GM12878 (cell line): ENCODE measurements around the gene PRRT1. TPM values are rescaled to one million over a fixed set of nuclear protein-coding genes. Genes with fewer than 3 reads are reported as not detected.

Source experiments
- ATAC-seq: fragments of 200-7000 bp; cut with Tn5 transposase; 3 replicates; pipeline ENCODE4 v1.9.1; 2020; ENCODE audit warnings: mild to moderate bottlenecking, moderate library complexity
- BruUV-seq: library from RNA; stranded (reverse); fragments of 400-500 nt; replicated peaks from 2 replicates; lab custom pipeline; 2021; lab: Mats Ljungman, UMichigan
- CTCF ChIA-PET: fragments of 300-600 bp; sonication (Branson Sonifier 250); formaldehyde crosslinking; extraction: SDS; loops from one replicate; lab custom pipeline; 2021; ENCODE audit warnings: inconsistent platforms; lab: Yijun Ruan, JAX
- POLR2A ChIA-PET: fragments of 350-600 bp; formaldehyde crosslinking; extraction: SDS; loops from one replicate; lab custom pipeline; 2021; ENCODE audit warnings: inconsistent platforms; lab: Charles Lee
- RAD21 ChIA-PET: fragments of 300-600 bp; sonication (Branson Sonifier 250); formaldehyde crosslinking; loops from one replicate; lab custom pipeline; 2023; ENCODE audit warnings: antibody characterized with exemption; ENCODE audit not compliant: unreplicated experiment; lab: Charles Lee
- SMC1A ChIA-PET: fragments of 300-600 bp; sonication (Branson Sonifier 250); formaldehyde crosslinking; loops from one replicate; lab custom pipeline; 2023; ENCODE audit not compliant: unreplicated experiment, uncharacterized antibody; lab: Charles Lee
- DNase-seq: peaks from one replicate; pipeline ENCODE4 v3.0.0-alpha.2; 2011; ENCODE audit warnings: low read depth, low spot score
- FAIRE-seq: peaks from 3 replicates; lab custom pipeline; 2011; peaks lifted over from hg19 to GRCh38; lab: Jason Lieb, UNC
- H2AFZ ChIP-seq: 2 replicates; pipeline ENCODE4 v1.6.0; 2011; ENCODE audit warnings: low read depth, low read length, control low read depth; ENCODE audit not compliant: control insufficient read depth
- H3K27ac ChIP-seq: 2 replicates; pipeline ENCODE4 v1.5.1; 2011; ENCODE audit warnings: control low read depth; ENCODE audit not compliant: control insufficient read depth, insufficient read depth
- H3K27me3 ChIP-seq, 2 experiments: replicated peaks in 1 of 2; 2 replicates each; pipeline versions ENCODE4 v1.6.0 to v1.6.1; 2011; ENCODE audit warnings: low read length in 1 of 2; ENCODE audit not compliant: control insufficient read depth in 2 of 2, insufficient read depth in 2 of 2
- H3K36me3 ChIP-seq, 2 experiments: 2 replicates each; pipeline ENCODE4 v1.5.1; 2011; ENCODE audit warnings: low read length in 1 of 2; ENCODE audit not compliant: control insufficient read depth in 2 of 2, insufficient read depth in 2 of 2
- H3K4me1 ChIP-seq: 2 replicates; pipeline ENCODE4 v1.6.1; 2011; ENCODE audit warnings: mild to moderate bottlenecking, low read length, moderate library complexity, mixed read lengths; ENCODE audit not compliant: control insufficient read depth, insufficient read depth
- H3K4me2 ChIP-seq: 2 replicates; pipeline ENCODE4 v1.6.0; 2011; ENCODE audit warnings: control low read depth; ENCODE audit not compliant: control insufficient read depth, insufficient read depth
- H3K4me3 ChIP-seq: fragments of 200-600 bp; sonication (generic); 2 replicates; pipeline ENCODE4 v1.5.1; 2016
- H3K79me2 ChIP-seq: 2 replicates; pipeline ENCODE4 v1.6.0; 2011; ENCODE audit warnings: low read length; ENCODE audit not compliant: control insufficient read depth, insufficient read depth
- H3K9ac ChIP-seq: 2 replicates; pipeline ENCODE4 v1.8.0; 2011; ENCODE audit warnings: low read length, control low read depth, mixed read lengths; ENCODE audit not compliant: control insufficient read depth, insufficient read depth
- H3K9me3 ChIP-seq: replicated peaks from 3 replicates; pipeline ENCODE4 v1.5.1; 2011; ENCODE audit warnings: mild to moderate bottlenecking, low read length; ENCODE audit not compliant: control insufficient read depth, insufficient read depth
- H4K20me1 ChIP-seq: 2 replicates; pipeline ENCODE4 v1.6.0; 2011; ENCODE audit not compliant: control insufficient read depth, insufficient read depth
- DPF2 ChIP-seq: fragments of 450-650 bp; IDR thresholded peaks from 2 replicates; pipeline ENCODE4 v1.6.1; 2017; ENCODE audit warnings: mild to moderate bottlenecking
- FOXK2 ChIP-seq: fragments of 450-650 bp; IDR thresholded peaks from 2 replicates; pipeline ENCODE4 v1.6.1; 2017; ENCODE audit warnings: mild to moderate bottlenecking, moderate library complexity
- HDAC2 ChIP-seq: fragments of 200-600 bp; sonication (generic); IDR thresholded peaks from 2 replicates; pipeline ENCODE4 v1.6.1; 2017
- MTA2 ChIP-seq: fragments of 450-650 bp; IDR thresholded peaks from 2 replicates; pipeline ENCODE4 v1.6.1; 2016; ENCODE audit warnings: low read depth, mild to moderate bottlenecking, moderate library complexity
- MYB ChIP-seq: fragments of 150-350 bp; IDR thresholded peaks from 2 replicates; pipeline ENCODE4 v1.6.1; 2014; ENCODE audit warnings: mild to moderate bottlenecking, low read depth, low read length, borderline replicate concordance
- SUPT20H ChIP-seq: IDR thresholded peaks from 2 replicates; pipeline ENCODE4 v1.6.1; 2011; ENCODE audit warnings: low read depth, mild to moderate bottlenecking, low read length, moderate library complexity, borderline replicate concordance; ENCODE audit not compliant: control insufficient read depth
- ZBTB40 ChIP-seq: fragments of 450-650 bp; IDR thresholded peaks from 2 replicates; pipeline ENCODE4 v1.6.1; 2016; ENCODE audit warnings: mild to moderate bottlenecking, moderate library complexity, borderline replicate concordance
- ZNF24 ChIP-seq: fragments of 450-650 bp; IDR thresholded peaks from 2 replicates; pipeline ENCODE4 v1.6.1; 2017; ENCODE audit warnings: antibody characterized with exemption, mild to moderate bottlenecking
- WGBS: methylation state at CpG from one replicate; pipeline ENCODE4 v1.1.6; 2016; ENCODE audit warnings: low lambda C conversion rate; ENCODE audit not compliant: insufficient replicate concordance, insufficient coverage; ENCODE audit errors: missing lambda C conversion rate; 5-methylcytosine and 5-hydroxymethylcytosine counted together
- in situ Hi-C: fragments of 300-500 bp; cut with MboI; formaldehyde crosslinking; loops from 9 replicates; pipeline ENCODE4 v1.14.3; 2018; ENCODE audit warnings: mixed read lengths
- intact Hi-C: fragments of 100-400 bp; cut with micrococcal nuclease; formaldehyde crosslinking; loops from one replicate; pipeline ENCODE4 v1.14.2; 2022; ENCODE audit not compliant: unreplicated experiment
- polyA plus RNA-seq, 11 experiments: library from polyadenylated mRNA; depleted of rRNA in 4 of 11; unstranded in 6 of 11; stranded (reverse) in 5 of 11; fragments of >200 nt; fragmentation: Nextera tagmentation in 4 of 11; fragmentation: Illumina TruSeq in 1 of 11; extraction: Ambion mirVana in 4 of 11; extraction: Trizol in 1 of 11; gene quantifications; 1 replicate in 1 of 11; 2 replicates in 10 of 11; pipeline versions ENCODE4 v1.2.1 to v1.2.3, GENCODE V29; 2011 to 2016; ENCODE audit warnings: inconsistent platforms in 2 of 11, missing spikeins in 2 of 11, low read depth in 1 of 11
- total RNA-seq, 4 experiments: library from RNA; depleted of rRNA in 3 of 4; stranded (reverse); fragments of >200 nt in 3 of 4; fragmentation: Illumina TruSeq in 1 of 4; extraction: Trizol in 1 of 4; gene quantifications; 2 replicates each; pipeline versions ENCODE4 v1.2.1 to v1.2.3, GENCODE V29; 2013 to 2021

PRRT1 gene
- total and polyA plus RNA-seq, 10 of the 15 experiments (the other 5 are each of a cell fraction or from before 2014, with no cell fraction given) = 0.04 to 0.15 (median 0.10) TPM; not detected in 6

DNA sequence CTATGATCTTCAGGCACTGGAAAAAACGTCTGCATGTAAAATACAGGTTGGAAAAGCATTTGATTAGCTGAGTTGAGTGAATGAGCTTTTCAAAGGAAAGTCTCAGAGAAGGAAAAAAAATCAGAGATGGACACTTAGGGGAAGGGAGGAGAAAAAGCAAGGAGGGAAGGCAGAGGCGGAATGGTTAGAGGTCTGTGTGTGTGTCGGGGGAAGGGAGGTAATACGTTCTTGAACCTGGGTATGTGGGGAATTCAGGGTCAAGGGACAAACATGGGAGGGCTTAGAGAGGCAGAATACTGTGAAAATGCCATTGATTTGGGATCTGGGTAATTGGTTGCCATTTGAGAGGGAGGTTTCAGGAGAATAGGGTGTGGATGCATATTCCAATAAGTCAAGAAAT lies 5.1 kb downstream of the PRRT1 start:
- in situ Hi-C loops = no loop called here
- Histone ChIP-seq H3K79me2 (no peaks in the 10 kb centered on the region), H3K9ac (no peak overlapping the region), H3K4me2 (no peak overlapping the region), H3K4me1 (no peaks in the 10 kb centered on the region), H3K27me3 (peaks cover 7 to 12% of the 10 kb centered on the region in 2 experiments), H3K9me3 (no peaks in the 10 kb centered on the region; the same call in 2 of the 3 replicates), H2AFZ (no peak overlapping the region), H3K36me3 (no peaks in the 10 kb centered on the region), H3K27ac (no peak overlapping the region), H4K20me1 (no peaks in the 10 kb centered on the region), H3K4me3 (no peak overlapping the region)
- no TSS peak for BruUV-seq
- RAD21 ChIA-PET = no interaction called here
- FAIRE-seq = no peak
- CTCF ChIA-PET = no interaction called here
- no peak for TF ChIP-seq ZNF24
- no peak for TF ChIP-seq MYB
- TF ChIP-seq ZBTB40 = no peak
- no peak for TF ChIP-seq DPF2
- no peak for TF ChIP-seq MTA2
- TF ChIP-seq SUPT20H = no peak
- TF ChIP-seq FOXK2 = no peak
- no peak for TF ChIP-seq HDAC2
- 49% methylated on average over 4 of the region's 4 CpGs for WGBS
- SMC1A ChIA-PET = no interaction called here
- intact Hi-C loops = no loop called here
- POLR2A ChIA-PET = interaction anchor here (0.6 kb wide), 1 partner anchor 10 kb away, joined by 4 read pairs; no protein-coding TSS in a partner anchor
- no peak for ATAC-seq
- DNase-seq = no peak
